Measurements from ENCODE around the gene WBP1L.

The WBP1L gene

DNA sequence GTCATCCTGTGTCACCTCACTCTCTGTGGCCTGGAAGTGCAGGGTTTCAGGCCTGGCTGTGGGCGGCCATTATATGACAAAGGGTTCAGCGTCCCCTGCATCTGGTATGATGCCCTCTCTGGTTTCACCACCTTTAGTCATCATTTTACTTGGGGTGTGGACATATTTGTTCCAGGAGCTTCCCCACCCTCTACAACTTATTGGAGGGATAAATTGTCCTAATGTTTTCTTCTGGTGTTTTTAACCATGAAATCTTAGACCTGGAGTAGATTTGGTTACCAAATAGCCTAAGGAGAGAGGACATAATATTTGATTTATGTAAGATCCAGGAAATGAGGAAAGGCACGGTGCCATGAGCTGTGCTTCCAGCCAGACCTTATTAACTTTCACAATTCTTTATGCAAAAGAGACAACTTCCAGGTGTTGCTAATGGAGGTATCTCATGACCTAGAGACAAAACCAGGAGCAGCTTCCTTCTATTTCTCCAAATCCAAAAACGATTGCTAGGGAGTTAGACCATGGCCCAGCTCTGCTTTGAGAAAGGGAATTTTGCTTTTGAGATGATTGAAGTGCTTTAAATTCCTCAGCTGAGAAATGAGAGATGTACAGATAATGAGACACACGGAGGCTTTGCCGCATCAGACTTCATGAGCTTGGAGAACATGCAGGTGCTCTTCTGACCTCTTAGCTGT lies 20.9 kb downstream of the WBP1L start:
- TF ChIP-seq, protein P1, sequence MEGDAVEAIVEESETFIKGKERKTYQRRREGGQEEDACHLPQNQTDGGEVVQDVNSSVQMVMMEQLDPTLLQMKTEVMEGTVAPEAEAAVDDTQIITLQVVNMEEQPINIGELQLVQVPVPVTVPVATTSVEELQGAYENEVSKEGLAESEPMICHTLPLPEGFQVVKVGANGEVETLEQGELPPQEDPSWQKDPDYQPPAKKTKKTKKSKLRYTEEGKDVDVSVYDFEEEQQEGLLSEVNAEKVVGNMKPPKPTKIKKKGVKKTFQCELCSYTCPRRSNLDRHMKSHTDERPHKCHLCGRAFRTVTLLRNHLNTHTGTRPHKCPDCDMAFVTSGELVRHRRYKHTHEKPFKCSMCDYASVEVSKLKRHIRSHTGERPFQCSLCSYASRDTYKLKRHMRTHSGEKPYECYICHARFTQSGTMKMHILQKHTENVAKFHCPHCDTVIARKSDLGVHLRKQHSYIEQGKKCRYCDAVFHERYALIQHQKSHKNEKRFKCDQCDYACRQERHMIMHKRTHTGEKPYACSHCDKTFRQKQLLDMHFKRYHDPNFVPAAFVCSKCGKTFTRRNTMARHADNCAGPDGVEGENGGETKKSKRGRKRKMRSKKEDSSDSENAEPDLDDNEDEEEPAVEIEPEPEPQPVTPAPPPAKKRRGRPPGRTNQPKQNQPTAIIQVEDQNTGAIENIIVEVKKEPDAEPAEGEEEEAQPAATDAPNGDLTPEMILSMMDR (conservative IDR thresholded peaks at IDR 0.05; ENCODE audit: control insufficient read depth, insufficient read depth, low read depth, low read length): no peak
- no peak overlapping the region for H3K4me3 ChIP-seq (ENCODE audit: control insufficient read depth, low read depth, low read length)
- DNase-seq (ENCODE audit: low read depth): peak; percentile 86

DNA sequence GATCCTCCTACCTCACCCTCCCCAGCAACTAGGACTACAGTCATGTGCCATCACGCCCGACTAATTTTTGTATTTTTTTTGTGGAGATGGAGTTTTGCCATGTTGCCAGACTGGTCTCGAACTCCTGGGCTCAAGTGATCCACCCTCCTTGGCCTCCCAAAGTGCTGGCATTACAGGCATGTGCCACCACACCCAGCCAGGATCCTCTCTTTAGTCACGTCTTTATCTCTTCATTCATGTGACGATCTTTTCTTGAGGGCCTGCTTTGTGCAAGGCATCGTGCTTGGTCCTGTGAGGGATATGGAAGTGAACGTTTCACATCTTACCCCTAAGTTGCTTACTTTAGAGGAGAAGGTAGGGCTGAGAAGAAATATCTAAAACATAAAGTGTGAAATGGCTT lies 21.6 kb downstream of the WBP1L start:
- DNase-seq (ENCODE audit: low read depth): no peak
- TF ChIP-seq, protein P1 (conservative IDR thresholded peaks at IDR 0.05; ENCODE audit: control insufficient read depth, insufficient read depth, low read depth, low read length): no peak
- no peak overlapping the region for H3K4me3 ChIP-seq (ENCODE audit: control insufficient read depth, low read depth, low read length)

DNA sequence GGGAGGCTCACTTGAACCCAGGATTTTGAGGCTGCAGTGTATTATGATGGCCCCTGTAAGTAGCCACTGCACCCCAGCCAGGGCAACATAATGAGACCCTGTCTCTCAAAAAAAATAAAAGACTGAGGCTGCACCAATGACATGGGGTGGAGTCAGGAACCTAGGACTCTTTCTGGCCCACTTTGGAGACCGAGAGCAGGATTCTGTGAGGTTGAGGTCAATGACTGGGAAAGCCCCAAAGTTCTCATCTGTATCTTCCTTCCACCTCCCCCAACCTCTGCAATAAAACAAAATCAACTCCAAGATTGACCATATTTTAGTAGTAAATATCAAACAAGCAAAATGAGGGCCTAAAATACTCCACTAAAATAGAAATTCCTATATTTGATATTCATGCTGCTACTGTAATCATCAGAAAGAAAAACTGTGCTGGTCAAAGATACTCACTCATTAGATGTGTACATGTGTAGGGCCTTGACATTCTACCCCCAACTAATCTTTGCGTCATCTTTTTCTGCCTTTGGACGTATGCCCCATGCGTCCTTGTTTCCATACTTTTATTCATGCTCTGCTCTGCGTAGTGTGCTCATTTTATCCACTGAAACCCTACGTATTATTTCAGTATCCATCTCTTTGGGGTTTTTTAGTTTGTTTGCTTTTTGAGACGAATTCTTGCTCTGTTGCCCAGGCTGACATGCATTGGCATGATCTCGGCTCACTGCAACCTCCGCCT lies 23.8 kb downstream of the WBP1L start:
- DNase-seq (ENCODE audit: low read depth): no peak
- TF ChIP-seq, protein P1 (conservative IDR thresholded peaks at IDR 0.05; ENCODE audit: control insufficient read depth, insufficient read depth, low read depth, low read length): no peak
- no peak overlapping the region for H3K4me3 ChIP-seq (ENCODE audit: control insufficient read depth, low read depth, low read length)

DNA sequence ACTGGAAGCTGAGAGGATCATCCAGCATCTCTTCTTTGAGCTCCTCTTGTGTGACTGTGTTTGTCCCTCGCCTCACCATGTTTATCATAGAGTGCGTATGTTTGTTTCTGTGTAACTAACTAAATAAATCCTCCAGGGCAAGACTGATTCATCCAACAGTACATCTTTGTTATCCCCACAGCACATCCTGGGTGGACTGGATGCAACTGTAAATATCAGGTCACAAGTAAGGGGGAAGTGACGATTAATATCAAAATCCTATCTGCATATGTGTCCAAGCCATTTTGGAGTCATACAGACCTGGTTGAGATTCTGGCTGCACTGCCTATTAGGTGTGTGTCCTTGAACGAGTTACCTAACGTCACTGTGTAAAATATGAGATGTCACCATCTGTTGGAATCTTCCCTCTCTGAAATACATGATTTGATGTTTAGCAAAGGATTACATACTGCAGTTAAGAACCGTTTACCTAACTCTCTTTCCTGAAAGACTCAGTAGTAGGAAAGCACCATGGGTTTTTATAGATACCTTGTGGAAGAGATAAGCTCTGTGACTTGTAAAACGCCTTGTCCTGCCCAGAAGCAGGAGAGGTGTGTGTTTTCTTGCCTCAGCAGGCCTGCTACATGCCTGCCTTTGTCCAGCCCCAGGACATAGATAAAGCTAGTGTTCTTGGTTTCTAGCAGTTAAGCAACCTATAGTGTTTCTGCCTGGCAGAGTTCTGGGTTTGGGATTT lies 25.8 kb downstream of the WBP1L start:
- no peak overlapping the region for H3K4me3 ChIP-seq (ENCODE audit: control insufficient read depth, low read depth, low read length)
- no peak for DNase-seq (ENCODE audit: low read depth)
- TF ChIP-seq, protein P1 (conservative IDR thresholded peaks at IDR 0.05; ENCODE audit: control insufficient read depth, insufficient read depth, low read depth, low read length): no peak

DNA sequence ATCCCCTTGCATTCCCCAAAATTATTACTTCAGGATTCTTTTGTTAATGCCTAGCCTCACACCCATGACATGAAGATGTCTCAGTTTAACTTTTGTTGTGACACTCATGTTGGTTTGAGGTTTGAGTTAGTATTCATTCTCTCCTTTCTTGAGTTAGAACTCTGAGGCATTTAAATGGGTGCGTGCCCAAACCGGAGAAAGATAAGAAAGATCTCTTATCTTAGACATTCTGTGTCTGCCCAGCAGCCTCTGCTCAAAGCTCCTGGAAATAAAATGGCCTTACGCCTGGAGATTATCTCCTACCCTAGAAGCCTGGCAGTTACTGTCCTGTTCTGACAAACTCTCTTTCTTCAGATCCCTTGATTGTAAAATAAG lies 26.3 kb downstream of the WBP1L start:
- DNase-seq (ENCODE audit: low read depth): no peak
- TF ChIP-seq, protein P1 (conservative IDR thresholded peaks at IDR 0.05; ENCODE audit: control insufficient read depth, insufficient read depth, low read depth, low read length): no peak
- H3K4me3 ChIP-seq (ENCODE audit: control insufficient read depth, low read depth, low read length): no peak overlapping the region

DNA sequence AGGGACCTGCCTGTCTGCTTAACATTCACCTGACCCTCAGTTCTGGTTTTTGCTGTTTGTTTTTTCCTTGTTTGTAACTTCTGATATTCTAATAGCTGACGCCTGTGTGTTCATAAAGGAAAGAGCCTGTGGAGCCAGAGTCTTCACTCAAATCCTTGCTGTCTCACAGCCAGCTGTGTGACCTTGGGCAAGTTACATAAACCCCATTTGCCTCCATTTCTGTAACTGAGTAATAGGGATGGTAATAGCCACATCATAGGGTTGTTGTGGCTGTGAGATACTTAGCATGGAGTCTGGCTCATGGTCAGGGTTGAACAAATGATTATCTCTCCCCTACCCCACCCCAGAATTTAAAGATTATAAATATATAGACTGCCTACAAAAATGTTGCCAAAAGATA lies 27.0 kb downstream of the WBP1L start:
- no peak overlapping the region for H3K4me3 ChIP-seq (ENCODE audit: control insufficient read depth, low read depth, low read length)
- TF ChIP-seq, protein P1 (conservative IDR thresholded peaks at IDR 0.05; ENCODE audit: control insufficient read depth, insufficient read depth, low read depth, low read length): no peak
- peak; percentile 59 for DNase-seq (ENCODE audit: low read depth)
